HepG2 (cell line): ENCODE data around the gene EP300. TPM values are rescaled to one million over a fixed set of nuclear protein-coding genes. Genes with fewer than 3 reads are reported as not detected.

Source experiments
- ATAC-seq: fragments of 200-7000 bp; cut with Tn5 transposase; 3 replicates; pipeline ENCODE4 v1.9.1; 2020; ENCODE audit warnings: mild to moderate bottlenecking, moderate library complexity
- BruUV-seq: library from RNA; stranded (reverse); fragments of 400-500 nt; replicated peaks from 2 replicates; lab custom pipeline; 2021; lab: Mats Ljungman, UMichigan
- CTCF ChIA-PET: fragments of 300-600 bp; formaldehyde crosslinking; extraction: SDS; loops from one replicate; lab custom pipeline; 2021; ENCODE audit warnings: low total read pairs, inconsistent platforms, low intra/inter-chr PET ratio; lab: Yijun Ruan, JAX
- POLR2A ChIA-PET: fragments of 350-600 bp; sonication (Branson Sonifier 250); formaldehyde crosslinking; loops from one replicate; lab custom pipeline; 2020; ENCODE audit warnings: antibody characterized with exemption, inconsistent platforms; lab: Yijun Ruan, JAX
- DNase-seq: peaks from one replicate; pipeline ENCODE4 v3.0.0-alpha.2; 2015; ENCODE audit warnings: low spot score
- FAIRE-seq: peaks from 3 replicates; lab custom pipeline; 2011; peaks lifted over from hg19 to GRCh38; lab: Jason Lieb, UNC
- H2AFZ ChIP-seq: one replicate; pipeline ENCODE4 v1.6.1; 2011; ENCODE audit warnings: low read length, inconsistent platforms
- H3K27ac ChIP-seq: fragments of 300-600 bp; 3 replicates; pipeline ENCODE4 v1.8.0; 2011; ENCODE audit warnings: mixed run types, mild to moderate bottlenecking, mixed read lengths, low read length, inconsistent platforms; ENCODE audit not compliant: insufficient read depth; ENCODE audit errors: extremely low read length
- H3K27me3 ChIP-seq, 2 experiments: fragments of 200-600 bp in 1 of 2; 2 replicates in 1 of 2; 3 replicates in 1 of 2; pipeline versions ENCODE4 v1.6.0 to v1.8.0; 2011; ENCODE audit warnings: low read length in 2 of 2, mild to moderate bottlenecking in 2 of 2, moderate library complexity in 2 of 2, inconsistent platforms in 1 of 2; ENCODE audit not compliant: insufficient read depth in 2 of 2, control insufficient read depth in 1 of 2
- H3K36me3 ChIP-seq, 2 experiments: fragments of 200-600 bp in 1 of 2; replicated peaks in 1 of 2; 2 replicates in 1 of 2; 3 replicates in 1 of 2; pipeline versions ENCODE4 v1.5.1 to v1.8.0; 2011; ENCODE audit warnings: low read length in 2 of 2, inconsistent platforms in 1 of 2; ENCODE audit not compliant: insufficient read depth in 2 of 2, control insufficient read depth in 1 of 2
- H3K4me1 ChIP-seq: 2 replicates; pipeline ENCODE4 v1.5.1; 2012; ENCODE audit warnings: low read length, inconsistent platforms; ENCODE audit not compliant: insufficient read depth
- H3K4me2 ChIP-seq: 2 replicates; pipeline ENCODE4 v1.6.0; 2011; ENCODE audit warnings: low read depth, low read length, inconsistent platforms
- H3K4me3 ChIP-seq, 3 experiments: fragments of 200-600 bp in 1 of 3; sonication (generic), shearing (Covaris generic) in 1 of 3; replicated peaks in 1 of 3; 2 replicates each; pipeline ENCODE4 v1.5.1; 2011 to 2016; ENCODE audit warnings: low read length in 3 of 3, inconsistent platforms in 2 of 3, low read depth in 2 of 3, mild to moderate bottlenecking in 2 of 3, control low read depth in 1 of 3, mixed read lengths in 1 of 3; ENCODE audit not compliant: insufficient read depth in 1 of 3
- H3K79me2 ChIP-seq: one replicate; pipeline ENCODE4 v1.6.1; 2011; ENCODE audit warnings: low read length, inconsistent platforms; ENCODE audit not compliant: insufficient read depth
- H3K9ac ChIP-seq: 2 replicates; pipeline ENCODE4 v1.6.0; 2011; ENCODE audit warnings: mild to moderate bottlenecking, low read depth, low read length, inconsistent platforms; ENCODE audit not compliant: insufficient read depth
- H3K9me3 ChIP-seq: 2 replicates; pipeline ENCODE4 v1.5.1; 2012; ENCODE audit warnings: mild to moderate bottlenecking, low read length
- H4K20me1 ChIP-seq: 2 replicates; pipeline ENCODE4 v1.6.0; 2011; ENCODE audit warnings: inconsistent platforms, mild to moderate bottlenecking, low read length, moderate library complexity; ENCODE audit not compliant: insufficient read depth
- MXD4 ChIP-seq: IDR thresholded peaks from 2 replicates; pipeline ENCODE4 v1.6.1; 2016; ENCODE audit warnings: mild to moderate bottlenecking, missing biosample characterization, missing genetic modification reagents
- NONO ChIP-seq, 2 experiments: fragments of 450-650 bp in 1 of 2; sonication (generic) in 1 of 2; formaldehyde crosslinking in 1 of 2; IDR thresholded peaks in 1 of 2; conservative IDR thresholded peaks in 1 of 2; 2 replicates each; pipeline versions ENCODE4 v1.6.1 to v1.8.0; 2017 to 2022; ENCODE audit warnings: mild to moderate bottlenecking in 1 of 2, missing genetic modification reagents in 1 of 2, moderate library complexity in 1 of 2
- WGBS: methylation state at CpG from one replicate; pipeline ENCODE4 v1.1.6; 2017; ENCODE audit warnings: low lambda C conversion rate; 5-methylcytosine and 5-hydroxymethylcytosine counted together
- in situ Hi-C: cut with HindIII; loops from 2 replicates; pipeline ENCODE4 v1.10.0; 2017; ENCODE audit warnings: low pct_unique_long_range_greater_than_20kb; ENCODE audit not compliant: extremely low pct_ligation_motif_present
- intact Hi-C: fragments of 100-400 bp; cut with micrococcal nuclease; formaldehyde crosslinking; loops from one replicate; pipeline ENCODE4 v1.10.0; 2022; ENCODE audit not compliant: unreplicated experiment
- polyA plus RNA-seq, 8 experiments: library from polyadenylated mRNA; depleted of rRNA in 3 of 8; stranded (reverse) in 7 of 8; unstranded in 1 of 8; fragments of >200 nt; fragmentation: Illumina TruSeq in 4 of 8; extraction: Trizol in 4 of 8; gene quantifications; 2 replicates each; pipeline versions ENCODE4 v1.2.1 to v1.2.3, GENCODE V29; 2011 to 2016; ENCODE audit warnings: low read depth in 4 of 8, missing spikeins in 1 of 8, mixed read lengths in 1 of 8; ENCODE audit not compliant: insufficient read depth in 1 of 8
- total RNA-seq, 5 experiments: library from RNA; depleted of rRNA; stranded (reverse); fragments of >200 nt; fragmentation: Illumina TruSeq; extraction: Trizol; gene quantifications; 2 replicates each; pipeline ENCODE4 v1.2.3, GENCODE V29; 2016; ENCODE audit warnings: low read depth in 1 of 5
- TF ChIP-seq, protein P1 (sequence below): sonication (generic); formaldehyde crosslinking; IDR thresholded peaks from 2 replicates; pipeline ENCODE4 v1.5.1; 2020; ENCODE audit warnings: mild to moderate bottlenecking, missing genetic modification reagents, borderline replicate concordance

Gene EP300
- total and polyA plus RNA-seq, 2 of the 13 experiments (the other 11 are each of a cell fraction or from before 2014, with no cell fraction given): 13.6 to 14.9 TPM

DNA sequence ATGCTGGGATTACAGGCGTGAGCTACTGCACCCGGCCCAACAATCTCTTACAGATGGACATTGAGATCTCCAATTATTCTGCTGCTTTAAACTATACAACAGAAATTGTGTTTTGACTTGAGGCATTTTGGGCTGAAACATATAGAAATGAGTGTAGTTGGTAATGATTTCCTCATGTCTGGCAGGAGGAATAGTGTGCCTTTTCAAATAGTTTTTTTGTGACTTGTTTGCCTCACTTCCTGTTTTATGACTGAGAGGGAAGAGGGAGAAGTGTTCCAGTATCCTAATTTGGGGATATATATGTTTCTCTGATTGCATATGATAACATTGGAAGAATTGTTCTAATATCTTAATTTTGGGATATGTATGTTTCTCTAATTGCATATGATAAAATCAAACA is 40.2 kb downstream of the EP300 start:
- no peaks in the 10 kb centered on the region for H3K9me3 ChIP-seq
- H3K27ac ChIP-seq: no peak overlapping the region
- no peak for DNase-seq
- H4K20me1 ChIP-seq: no peaks in the 10 kb centered on the region; the same call in 1 of the 2 replicates
- H3K36me3 ChIP-seq: peaks cover 36 to 82% of the 10 kb centered on the region in 2 experiments
- H3K4me2 ChIP-seq: no peak overlapping the region
- no peak overlapping the region for H3K9ac ChIP-seq
- in situ Hi-C loops: no loop called here
- no peaks in the 10 kb centered on the region for H3K79me2 ChIP-seq
- no peak overlapping the region for H2AFZ ChIP-seq
- BruUV-seq: no TSS peak
- no peak overlapping the region for H3K4me3 ChIP-seq
- no peak for FAIRE-seq
- 96% methylated on average over 2 of the region's 2 CpGs for WGBS
- H3K4me1 ChIP-seq: no peaks in the 10 kb centered on the region
- ChIA-PET POLR2A (interaction anchor here (0.6 kb wide), 1 partner anchor 1668 kb away, joined by 3 read pairs; no protein-coding TSS in a partner anchor), CTCF (no interaction called here)
- TF ChIP-seq NONO (IDR thresholded peaks at IDR 0.05) (no peak), NONO (CRISPR knock-in tag; conservative IDR thresholded peaks at IDR 0.05) (no peak), MXD4 (CRISPR knock-in tag) (no peak)
- TF ChIP-seq, protein P1, sequence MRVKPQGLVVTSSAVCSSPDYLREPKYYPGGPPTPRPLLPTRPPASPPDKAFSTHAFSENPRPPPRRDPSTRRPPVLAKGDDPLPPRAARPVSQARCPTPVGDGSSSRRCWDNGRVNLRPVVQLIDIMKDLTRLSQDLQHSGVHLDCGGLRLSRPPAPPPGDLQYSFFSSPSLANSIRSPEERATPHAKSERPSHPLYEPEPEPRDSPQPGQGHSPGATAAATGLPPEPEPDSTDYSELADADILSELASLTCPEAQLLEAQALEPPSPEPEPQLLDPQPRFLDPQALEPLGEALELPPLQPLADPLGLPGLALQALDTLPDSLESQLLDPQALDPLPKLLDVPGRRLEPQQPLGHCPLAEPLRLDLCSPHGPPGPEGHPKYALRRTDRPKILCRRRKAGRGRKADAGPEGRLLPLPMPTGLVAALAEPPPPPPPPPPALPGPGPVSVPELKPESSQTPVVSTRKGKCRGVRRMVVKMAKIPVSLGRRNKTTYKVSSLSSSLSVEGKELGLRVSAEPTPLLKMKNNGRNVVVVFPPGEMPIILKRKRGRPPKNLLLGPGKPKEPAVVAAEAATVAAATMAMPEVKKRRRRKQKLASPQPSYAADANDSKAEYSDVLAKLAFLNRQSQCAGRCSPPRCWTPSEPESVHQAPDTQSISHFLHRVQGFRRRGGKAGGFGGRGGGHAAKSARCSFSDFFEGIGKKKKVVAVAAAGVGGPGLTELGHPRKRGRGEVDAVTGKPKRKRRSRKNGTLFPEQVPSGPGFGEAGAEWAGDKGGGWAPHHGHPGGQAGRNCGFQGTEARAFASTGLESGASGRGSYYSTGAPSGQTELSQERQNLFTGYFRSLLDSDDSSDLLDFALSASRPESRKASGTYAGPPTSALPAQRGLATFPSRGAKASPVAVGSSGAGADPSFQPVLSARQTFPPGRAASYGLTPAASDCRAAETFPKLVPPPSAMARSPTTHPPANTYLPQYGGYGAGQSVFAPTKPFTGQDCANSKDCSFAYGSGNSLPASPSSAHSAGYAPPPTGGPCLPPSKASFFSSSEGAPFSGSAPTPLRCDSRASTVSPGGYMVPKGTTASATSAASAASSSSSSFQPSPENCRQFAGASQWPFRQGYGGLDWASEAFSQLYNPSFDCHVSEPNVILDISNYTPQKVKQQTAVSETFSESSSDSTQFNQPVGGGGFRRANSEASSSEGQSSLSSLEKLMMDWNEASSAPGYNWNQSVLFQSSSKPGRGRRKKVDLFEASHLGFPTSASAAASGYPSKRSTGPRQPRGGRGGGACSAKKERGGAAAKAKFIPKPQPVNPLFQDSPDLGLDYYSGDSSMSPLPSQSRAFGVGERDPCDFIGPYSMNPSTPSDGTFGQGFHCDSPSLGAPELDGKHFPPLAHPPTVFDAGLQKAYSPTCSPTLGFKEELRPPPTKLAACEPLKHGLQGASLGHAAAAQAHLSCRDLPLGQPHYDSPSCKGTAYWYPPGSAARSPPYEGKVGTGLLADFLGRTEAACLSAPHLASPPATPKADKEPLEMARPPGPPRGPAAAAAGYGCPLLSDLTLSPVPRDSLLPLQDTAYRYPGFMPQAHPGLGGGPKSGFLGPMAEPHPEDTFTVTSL (CRISPR knock-in tag): no peak
- intact Hi-C loops: no loop called here
- no peaks in the 10 kb centered on the region for H3K27me3 ChIP-seq
- ATAC-seq: no peak
